SK-N-MC (cell line): ENCODE measurements around the gene REV1.

ENCODE experiments used
- EZH2 ChIP-seq: fragments of 200-600 bp; sonication (generic); IDR thresholded peaks from one replicate; pipeline ENCODE4 v1.6.1; 2017; ENCODE audit warnings: antibody characterized with exemption
- POLR2AphosphoS5 ChIP-seq: IDR thresholded peaks from 2 replicates; pipeline ENCODE4 v1.6.1; 2012; ENCODE audit warnings: mild to moderate bottlenecking, low read depth, low read length, borderline replicate concordance

DNA sequence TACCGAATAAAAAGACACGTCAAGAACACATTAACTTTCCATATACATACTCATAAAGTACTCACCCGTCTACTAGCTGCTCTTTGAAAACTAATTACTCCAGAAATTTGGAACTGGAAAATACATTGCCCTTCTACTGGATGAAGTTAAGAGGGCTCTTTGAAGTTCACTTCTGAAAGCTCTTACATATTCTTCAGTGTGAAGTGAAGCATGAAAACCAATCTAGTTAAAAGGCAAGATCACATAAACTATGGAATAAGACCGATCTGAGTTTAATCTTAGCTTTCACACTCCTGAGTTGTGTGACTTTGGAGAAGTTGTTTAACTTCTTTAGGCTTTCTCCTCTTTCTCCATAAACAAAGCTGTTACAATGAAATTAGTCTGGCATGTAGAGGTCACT lies 38.5 kb downstream of the REV1 start:
- no peak for TF ChIP-seq POLR2AphosphoS5
- no peak for TF ChIP-seq EZH2
